Esophagus squamous epithelium (tissue), 4 donors: ENCODE measurements around the gene CPLANE1.

ENCODE experiments used
- POLR2A ChIP-seq, 4 donors: fragments of 450-650 bp; IDR thresholded peaks; one replicate each; pipeline ENCODE4 v1.6.1; 2017; ENCODE audit warnings: antibody characterized with exemption in 4 of 4, mild to moderate bottlenecking in 4 of 4, moderate library complexity in 3 of 4
- TF ChIP-seq, protein P1 (sequence below), 6 experiments: fragments of 450-650 bp in 4 of 6; fragments of 200-600 bp in 2 of 6; sonication (generic) in 2 of 6; IDR thresholded peaks; one replicate each; pipeline ENCODE4 v1.5.1; 2016 to 2019; ENCODE audit warnings: antibody characterized with exemption in 6 of 6, mild to moderate bottlenecking in 4 of 6, moderate library complexity in 4 of 6

DNA sequence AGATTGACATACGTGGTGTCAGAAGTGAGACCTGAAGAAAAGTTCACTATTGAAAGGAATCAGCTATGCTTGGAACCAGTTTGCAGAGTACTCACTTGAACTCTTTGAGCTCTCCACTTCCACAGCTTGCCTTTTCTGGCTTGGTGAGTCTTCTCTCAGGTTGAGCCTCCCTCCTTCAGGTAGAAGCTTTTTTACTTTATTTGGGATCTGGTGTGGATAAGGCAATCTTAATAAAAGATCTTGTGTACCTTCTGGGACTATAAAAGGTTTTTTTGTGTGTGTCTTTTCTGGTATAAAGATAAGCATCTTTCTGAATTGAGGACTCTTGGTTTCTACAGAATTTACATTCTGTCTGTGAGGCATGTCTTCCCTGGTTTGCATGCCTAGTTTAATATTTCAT lies 5.4 kb upstream of the CPLANE1 start:
- TF ChIP-seq, protein P1, sequence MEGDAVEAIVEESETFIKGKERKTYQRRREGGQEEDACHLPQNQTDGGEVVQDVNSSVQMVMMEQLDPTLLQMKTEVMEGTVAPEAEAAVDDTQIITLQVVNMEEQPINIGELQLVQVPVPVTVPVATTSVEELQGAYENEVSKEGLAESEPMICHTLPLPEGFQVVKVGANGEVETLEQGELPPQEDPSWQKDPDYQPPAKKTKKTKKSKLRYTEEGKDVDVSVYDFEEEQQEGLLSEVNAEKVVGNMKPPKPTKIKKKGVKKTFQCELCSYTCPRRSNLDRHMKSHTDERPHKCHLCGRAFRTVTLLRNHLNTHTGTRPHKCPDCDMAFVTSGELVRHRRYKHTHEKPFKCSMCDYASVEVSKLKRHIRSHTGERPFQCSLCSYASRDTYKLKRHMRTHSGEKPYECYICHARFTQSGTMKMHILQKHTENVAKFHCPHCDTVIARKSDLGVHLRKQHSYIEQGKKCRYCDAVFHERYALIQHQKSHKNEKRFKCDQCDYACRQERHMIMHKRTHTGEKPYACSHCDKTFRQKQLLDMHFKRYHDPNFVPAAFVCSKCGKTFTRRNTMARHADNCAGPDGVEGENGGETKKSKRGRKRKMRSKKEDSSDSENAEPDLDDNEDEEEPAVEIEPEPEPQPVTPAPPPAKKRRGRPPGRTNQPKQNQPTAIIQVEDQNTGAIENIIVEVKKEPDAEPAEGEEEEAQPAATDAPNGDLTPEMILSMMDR (IDR thresholded peaks at IDR 0.05), result no peak
- TF ChIP-seq POLR2A (IDR thresholded peaks at IDR 0.05), result no peak
